Measurements from ENCODE around the gene ITGA4.

- TF ChIP-seq CTCF (IDR thresholded peaks at IDR 0.05) (no peak), POLR2A (IDR thresholded peaks at IDR 0.05) (no peak)
Observed at GRCh38 chr2:181558371-181558770, 101.2 kb downstream of the ITGA4 start.

Measured in lower leg skin (tissue), 3 donors.